Esophagus muscularis mucosa (tissue), 4 donors: ENCODE measurements around the gene COL10A1.

Source experiments
- EP300 ChIP-seq: sonication (generic); formaldehyde crosslinking; IDR thresholded peaks from one replicate; pipeline ENCODE4 v1.6.1; 2017; ENCODE audit warnings: antibody characterized with exemption
- POLR2A ChIP-seq: fragments of 450-650 bp; IDR thresholded peaks from one replicate; pipeline ENCODE4 v1.6.1; 2017; ENCODE audit warnings: antibody characterized with exemption, moderate library complexity, mild to moderate bottlenecking, low read depth
- POLR2AphosphoS5 ChIP-seq, 2 donors: sonication (generic); formaldehyde crosslinking; IDR thresholded peaks; one replicate each; pipeline ENCODE4 v1.6.1; 2017; ENCODE audit warnings: antibody characterized with exemption in 2 of 2
- TF ChIP-seq, protein P1 (sequence below), 3 experiments: fragments of 200-600 bp in 2 of 3; fragments of 450-650 bp in 1 of 3; sonication (generic) in 2 of 3; IDR thresholded peaks; one replicate each; pipeline ENCODE4 v1.5.1; 2017 to 2019; ENCODE audit warnings: antibody characterized with exemption in 3 of 3, mild to moderate bottlenecking in 2 of 3, moderate library complexity in 1 of 3

GRCh38 chr6:116170358-116171057, 44.6 kb upstream of the COL10A1 start:
- TF ChIP-seq, protein P1, sequence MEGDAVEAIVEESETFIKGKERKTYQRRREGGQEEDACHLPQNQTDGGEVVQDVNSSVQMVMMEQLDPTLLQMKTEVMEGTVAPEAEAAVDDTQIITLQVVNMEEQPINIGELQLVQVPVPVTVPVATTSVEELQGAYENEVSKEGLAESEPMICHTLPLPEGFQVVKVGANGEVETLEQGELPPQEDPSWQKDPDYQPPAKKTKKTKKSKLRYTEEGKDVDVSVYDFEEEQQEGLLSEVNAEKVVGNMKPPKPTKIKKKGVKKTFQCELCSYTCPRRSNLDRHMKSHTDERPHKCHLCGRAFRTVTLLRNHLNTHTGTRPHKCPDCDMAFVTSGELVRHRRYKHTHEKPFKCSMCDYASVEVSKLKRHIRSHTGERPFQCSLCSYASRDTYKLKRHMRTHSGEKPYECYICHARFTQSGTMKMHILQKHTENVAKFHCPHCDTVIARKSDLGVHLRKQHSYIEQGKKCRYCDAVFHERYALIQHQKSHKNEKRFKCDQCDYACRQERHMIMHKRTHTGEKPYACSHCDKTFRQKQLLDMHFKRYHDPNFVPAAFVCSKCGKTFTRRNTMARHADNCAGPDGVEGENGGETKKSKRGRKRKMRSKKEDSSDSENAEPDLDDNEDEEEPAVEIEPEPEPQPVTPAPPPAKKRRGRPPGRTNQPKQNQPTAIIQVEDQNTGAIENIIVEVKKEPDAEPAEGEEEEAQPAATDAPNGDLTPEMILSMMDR (IDR thresholded peaks at IDR 0.05): no peak
- TF ChIP-seq POLR2A (no peak), EP300 (no peak), POLR2AphosphoS5 (IDR thresholded peaks at IDR 0.05) (no peak)
